Ectodermal cell (in vitro differentiated cells): ENCODE results near the gene XYLT1.

ENCODE experiments used
- H3K27ac ChIP-seq: 2 replicates; pipeline ENCODE4 v1.7.0; 2013; ENCODE audit warnings: mild to moderate bottlenecking, low read depth, low read length; ENCODE audit not compliant: insufficient read depth, poor library complexity, severe bottlenecking
- H3K27me3 ChIP-seq: 2 replicates; pipeline ENCODE4 v1.7.0; 2013; ENCODE audit warnings: mild to moderate bottlenecking, low read length; ENCODE audit not compliant: insufficient read depth, control insufficient read depth, poor library complexity, severe bottlenecking
- H3K36me3 ChIP-seq: one replicate; pipeline ENCODE4 v1.7.0; 2013; ENCODE audit warnings: low read length; ENCODE audit not compliant: control insufficient read depth, insufficient read depth
- H3K4me1 ChIP-seq: one replicate; pipeline ENCODE4 v1.7.0; 2013; ENCODE audit warnings: low read length; ENCODE audit not compliant: control insufficient read depth, insufficient read depth
- H3K4me3 ChIP-seq: 2 replicates; pipeline ENCODE4 v1.7.0; 2013; ENCODE audit warnings: low read depth, low read length, control low read depth; ENCODE audit not compliant: insufficient read depth
- H3K9me3 ChIP-seq: 2 replicates; pipeline ENCODE4 v1.7.0; 2013; ENCODE audit warnings: mild to moderate bottlenecking, low read length, moderate library complexity; ENCODE audit not compliant: control insufficient read depth
- WGBS, 2 experiments: methylation state at CpG; one replicate each; pipeline ENCODE4 v1.1.7; 2013; ENCODE audit warnings: missing lambda C conversion rate in 2 of 2; 5-methylcytosine and 5-hydroxymethylcytosine counted together

The XYLT1 gene

GRCh38 chr16:17408296-17408695 is 62.5 kb downstream of the XYLT1 start:
- Histone ChIP-seq H3K36me3 (no peaks in the 10 kb centered on the region), H3K27me3 (no peaks in the 10 kb centered on the region), H3K4me3 (no peak overlapping the region), H3K4me1 (peaks cover 11% of the 10 kb centered on the region), H3K27ac (no peak overlapping the region), H3K9me3 (no peaks in the 10 kb centered on the region)
- WGBS, 2 experiments, result 95 to 99% methylated on average over 5 of the region's 5 CpGs

DNA sequence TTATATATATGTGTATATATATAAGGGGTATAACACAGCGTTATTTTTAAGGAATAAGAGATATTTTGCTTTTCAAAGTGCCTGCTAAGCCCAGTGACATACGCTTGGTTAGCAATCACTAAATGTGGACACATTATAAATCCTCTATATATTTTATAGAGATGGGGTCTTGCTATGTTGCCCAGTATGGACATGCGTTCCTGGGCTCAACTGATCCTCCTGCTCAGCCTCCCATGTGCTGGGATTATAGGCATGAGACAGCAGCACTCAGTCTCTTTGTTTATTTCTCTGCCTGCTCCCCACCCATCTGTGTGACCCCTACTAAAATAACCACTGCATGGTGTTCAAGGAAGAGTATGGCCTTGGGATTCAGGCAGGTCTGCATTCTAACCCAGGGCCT is 63.4 kb downstream of the XYLT1 start:
- no peak overlapping the region for H3K4me3 ChIP-seq
- H3K4me1 ChIP-seq, result peaks cover 11% of the 10 kb centered on the region
- H3K36me3 ChIP-seq, result no peaks in the 10 kb centered on the region
- WGBS, 2 experiments, result 87 to 93% methylated on average over 1 to 3 of the region's 3 CpGs
- no peaks in the 10 kb centered on the region for H3K9me3 ChIP-seq
- H3K27me3 ChIP-seq, result no peaks in the 10 kb centered on the region
- no peak overlapping the region for H3K27ac ChIP-seq

DNA sequence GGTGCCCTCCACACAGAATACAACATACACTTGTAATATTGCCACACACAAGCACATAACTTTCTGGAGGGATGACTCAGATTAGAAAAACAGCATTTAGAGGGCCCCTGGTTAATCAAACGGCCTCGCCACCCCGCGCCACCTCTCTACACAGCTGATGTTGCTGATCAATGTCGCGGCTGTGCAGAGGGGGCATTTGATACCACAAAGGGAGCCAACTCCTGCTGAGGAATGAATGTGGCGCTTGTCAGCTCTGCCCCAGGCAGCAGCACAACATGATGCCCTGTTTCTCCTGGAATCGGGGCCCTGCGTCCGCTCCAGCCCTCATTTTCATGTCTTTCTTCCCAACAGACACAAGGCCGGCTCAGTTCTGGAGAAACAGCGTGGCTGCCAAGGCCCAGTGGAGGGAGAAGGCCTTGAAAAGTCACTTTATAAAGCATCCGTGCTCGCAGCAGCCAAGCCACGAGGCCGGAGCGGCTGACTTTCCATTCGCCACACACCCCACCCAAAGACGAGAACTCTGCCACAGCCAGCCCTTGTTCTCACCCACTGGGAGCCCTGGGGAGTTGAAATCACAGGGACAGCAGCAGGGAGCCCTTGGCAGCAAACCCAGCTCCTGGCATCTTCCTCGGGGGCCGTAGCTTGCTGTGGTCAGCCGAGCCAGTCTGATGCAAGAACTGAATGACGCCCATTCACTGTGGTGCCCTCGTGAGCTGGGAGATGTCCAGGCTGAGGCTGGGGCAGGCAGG is 65.6 kb downstream of the XYLT1 start:
- Histone ChIP-seq H3K4me3 (no peak overlapping the region), H3K4me1 (peaks cover 5% of the 10 kb centered on the region), H3K36me3 (no peaks in the 10 kb centered on the region), H3K27ac (peak overlapping the region; percentile 27), H3K27me3 (no peaks in the 10 kb centered on the region), H3K9me3 (no peaks in the 10 kb centered on the region)
- WGBS, 2 experiments, result 85 to 86% methylated on average over 24 of the region's 24 CpGs

GRCh38 chr16:17403859-17404545 is 66.8 kb downstream of the XYLT1 start:
- no peak overlapping the region for H3K4me3 ChIP-seq
- WGBS, 2 experiments, result 90 to 93% methylated on average over 9 of the region's 9 CpGs
- H3K4me1 ChIP-seq, result peaks cover 5% of the 10 kb centered on the region
- no peaks in the 10 kb centered on the region for H3K9me3 ChIP-seq
- H3K27me3 ChIP-seq, result no peaks in the 10 kb centered on the region
- H3K36me3 ChIP-seq, result no peaks in the 10 kb centered on the region
- H3K27ac ChIP-seq, result no peak overlapping the region

DNA sequence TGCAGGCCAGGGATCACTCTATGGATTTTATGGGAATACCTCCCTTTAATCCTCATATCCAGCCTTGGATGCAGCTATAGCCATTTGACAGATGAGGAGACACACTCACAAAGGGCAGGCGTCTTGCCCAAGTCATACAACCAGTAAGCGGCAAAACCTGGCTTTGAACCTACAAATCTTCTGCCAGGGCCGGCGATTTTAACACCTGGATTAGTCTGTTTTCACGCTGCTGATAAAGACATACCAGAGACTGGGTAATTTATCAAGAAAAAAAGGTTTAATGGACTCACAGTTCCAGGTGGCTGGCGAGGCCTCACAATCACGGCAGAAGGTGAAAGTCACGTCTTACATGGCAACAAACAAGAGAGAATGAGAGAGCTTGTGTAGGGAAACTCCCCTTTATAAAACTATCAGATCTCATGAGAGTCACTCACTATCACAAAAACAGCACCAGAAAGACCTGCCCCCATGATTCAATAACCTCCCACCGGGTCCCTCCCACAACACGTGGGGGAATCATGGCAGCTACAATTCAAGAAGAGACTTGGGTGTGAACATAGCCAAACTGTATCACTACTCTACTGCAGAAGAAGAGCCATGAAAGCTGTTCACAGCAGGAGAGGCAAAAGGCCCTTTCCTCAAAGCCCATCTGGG is 67.5 kb downstream of the XYLT1 start:
- Histone ChIP-seq H3K4me1 (peaks cover 5% of the 10 kb centered on the region), H3K36me3 (no peaks in the 10 kb centered on the region), H3K4me3 (no peak overlapping the region), H3K9me3 (no peaks in the 10 kb centered on the region), H3K27me3 (no peaks in the 10 kb centered on the region), H3K27ac (no peak overlapping the region)
- WGBS, 2 experiments, result 85 to 86% methylated on average over 10 of the region's 10 CpGs

DNA sequence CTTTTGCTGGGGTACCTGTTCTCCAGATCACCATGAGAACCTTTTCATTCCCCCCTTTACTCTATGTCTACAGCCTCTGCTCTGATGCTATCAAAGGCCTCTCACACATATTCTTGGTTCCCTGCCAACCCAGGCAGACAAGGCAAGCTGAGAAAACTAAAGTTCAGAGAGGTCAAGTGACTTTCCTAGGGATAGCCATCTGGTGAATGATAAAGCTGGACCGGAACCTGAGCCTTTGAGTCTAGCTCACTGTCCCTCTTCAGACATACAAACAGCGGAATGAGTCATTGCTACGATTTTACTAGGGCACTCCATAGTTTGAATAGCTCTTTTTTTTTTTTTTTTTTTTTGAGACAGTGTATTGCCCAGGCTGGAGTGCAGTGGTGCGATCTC is 73.3 kb downstream of the XYLT1 start:
- H3K4me1 ChIP-seq, result peaks cover 5% of the 10 kb centered on the region
- WGBS, 2 experiments, result 83 to 96% methylated on average over 4 of the region's 4 CpGs
- H3K4me3 ChIP-seq, result no peak overlapping the region
- H3K9me3 ChIP-seq, result no peaks in the 10 kb centered on the region
- no peaks in the 10 kb centered on the region for H3K36me3 ChIP-seq
- no peaks in the 10 kb centered on the region for H3K27me3 ChIP-seq
- no peak overlapping the region for H3K27ac ChIP-seq

- WGBS, 2 experiments, result 92 to 94% methylated on average over 14 of the region's 14 CpGs
These were observed 73.8 kb downstream of the XYLT1 start for GRCh38 chr16:17396762-17397498.

DNA sequence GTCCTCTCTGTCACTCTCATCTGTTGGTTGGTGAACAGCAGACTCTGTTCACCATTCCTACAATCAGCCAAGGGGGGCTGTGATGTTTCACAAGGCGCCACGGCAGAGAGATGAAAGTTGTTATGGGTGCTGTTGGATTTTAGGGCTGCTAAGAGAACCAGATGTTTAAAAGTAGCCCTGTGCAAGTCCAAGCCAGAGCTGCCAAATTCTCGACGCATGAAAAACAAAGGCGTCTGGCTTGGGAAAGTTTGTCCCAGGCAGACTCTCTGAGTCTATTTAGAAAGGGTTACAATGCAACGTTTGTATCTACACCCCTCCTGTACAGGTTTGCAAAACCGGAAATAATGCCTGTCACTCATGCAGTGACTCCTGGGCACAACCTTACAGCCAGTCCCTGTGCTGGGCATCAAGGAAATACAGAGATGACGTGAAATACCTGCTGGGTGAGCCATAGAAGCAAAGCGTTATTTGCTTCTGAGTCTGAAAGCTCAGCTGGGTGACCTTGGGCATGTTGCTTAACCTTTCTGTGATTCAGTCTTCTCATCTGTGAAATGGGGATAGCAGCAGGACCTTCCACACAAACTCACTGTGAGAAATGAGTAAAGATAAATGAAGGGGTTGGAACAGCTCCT is 74.8 kb downstream of the XYLT1 start:
- Histone ChIP-seq H3K9me3 (no peaks in the 10 kb centered on the region), H3K27me3 (no peaks in the 10 kb centered on the region), H3K27ac (no peak overlapping the region), H3K4me3 (no peak overlapping the region), H3K36me3 (no peaks in the 10 kb centered on the region), H3K4me1 (peaks cover 5% of the 10 kb centered on the region)
- 90 to 93% methylated on average over 9 of the region's 9 CpGs for WGBS, 2 experiments

More at GRCh38 chr16:17396762-17397498, 73.8 kb downstream of the XYLT1 start:
- no peaks in the 10 kb centered on the region for H3K9me3 ChIP-seq
- no peaks in the 10 kb centered on the region for H3K36me3 ChIP-seq
- peaks cover 5% of the 10 kb centered on the region for H3K4me1 ChIP-seq
- no peak overlapping the region for H3K4me3 ChIP-seq
- no peak overlapping the region for H3K27ac ChIP-seq
- no peaks in the 10 kb centered on the region for H3K27me3 ChIP-seq

- H3K4me3 ChIP-seq, result no peak overlapping the region
- H3K27me3 ChIP-seq, result no peaks in the 10 kb centered on the region
- WGBS, 2 experiments, result 60 to 65% methylated on average over 5 of the region's 5 CpGs
- peaks cover 5% of the 10 kb centered on the region for H3K4me1 ChIP-seq
- H3K27ac ChIP-seq, result no peak overlapping the region
- no peaks in the 10 kb centered on the region for H3K36me3 ChIP-seq
- H3K9me3 ChIP-seq, result no peaks in the 10 kb centered on the region
These were observed 77.7 kb downstream of the XYLT1 start for GRCh38 chr16:17392857-17393692.
